CD4-positive, alpha-beta T cell treated with Interleukin-17A for 1 hour (primary cell): ENCODE results near the gene TAF10.

Experiments
- DNase-seq: peaks from one replicate; pipeline ENCODE4 v3.0.0-alpha.2; 2020

TAF10 gene

DNA sequence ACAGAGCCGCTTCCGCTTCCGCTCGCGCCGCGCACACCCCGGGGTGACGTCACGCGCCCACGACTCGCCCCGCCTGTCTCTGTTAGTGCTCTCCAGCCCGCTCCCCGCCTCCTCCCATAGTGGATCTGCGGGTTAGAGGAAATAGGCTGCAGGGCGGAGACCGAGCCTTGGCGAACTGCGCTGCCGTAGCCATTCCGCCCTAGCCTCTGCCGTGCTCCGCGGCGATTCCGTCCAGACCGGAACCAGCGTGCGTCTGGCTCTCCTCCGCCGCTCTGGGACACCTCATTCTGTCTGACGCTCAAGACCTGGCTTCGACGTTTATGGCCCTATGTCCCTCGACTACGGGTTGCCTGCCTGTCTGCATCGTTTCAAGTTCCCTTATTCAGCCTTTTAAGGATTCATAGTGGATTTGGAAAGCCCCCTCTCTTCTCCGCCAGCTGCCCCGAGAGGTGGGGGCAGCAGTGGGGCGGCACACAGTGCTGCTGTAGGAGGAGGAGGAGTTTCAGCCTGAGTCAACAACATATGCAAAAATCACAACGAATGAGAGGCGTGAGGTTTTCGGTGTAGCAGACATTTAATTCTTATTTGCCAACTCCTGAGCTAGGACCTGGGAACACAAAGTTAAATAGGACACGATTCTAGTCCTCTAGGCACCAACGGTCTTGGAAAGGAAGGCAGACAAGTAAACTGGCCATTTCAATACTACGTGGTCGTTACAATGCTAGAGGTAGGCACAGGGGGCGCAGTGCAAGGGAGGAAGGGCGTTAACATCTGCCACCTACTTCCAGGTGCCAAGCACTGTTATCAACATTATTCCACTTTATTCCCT lies at the start of gene TAF10:
TSS of gene TAF10 (minus strand) at position 4 of the 829 bp plus-strand sequence. CDS start 27 bp downstream, outside the sequence.
- DNase-seq: peak; percentile 96

DNA sequence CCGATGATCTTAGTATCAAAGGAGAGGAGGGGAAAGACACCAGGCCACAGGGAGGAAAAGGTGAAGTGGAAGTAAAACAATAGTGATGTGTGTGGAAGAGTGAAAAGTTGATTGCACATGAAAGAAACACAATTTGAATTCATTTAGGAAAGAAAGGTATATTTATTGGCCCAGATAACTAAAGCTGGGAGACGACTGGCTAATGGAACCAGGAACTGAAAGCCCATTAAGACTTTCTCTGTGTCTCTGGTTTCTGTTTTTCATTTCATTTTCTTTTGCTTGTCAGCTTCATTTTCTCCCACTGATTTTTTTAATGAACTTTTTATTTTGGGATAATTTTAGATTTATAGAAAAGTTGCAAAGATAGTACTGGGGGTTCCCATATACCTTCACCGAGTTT lies 48.7 kb upstream of the TAF10 start:
- DNase-seq: no peak

DNA sequence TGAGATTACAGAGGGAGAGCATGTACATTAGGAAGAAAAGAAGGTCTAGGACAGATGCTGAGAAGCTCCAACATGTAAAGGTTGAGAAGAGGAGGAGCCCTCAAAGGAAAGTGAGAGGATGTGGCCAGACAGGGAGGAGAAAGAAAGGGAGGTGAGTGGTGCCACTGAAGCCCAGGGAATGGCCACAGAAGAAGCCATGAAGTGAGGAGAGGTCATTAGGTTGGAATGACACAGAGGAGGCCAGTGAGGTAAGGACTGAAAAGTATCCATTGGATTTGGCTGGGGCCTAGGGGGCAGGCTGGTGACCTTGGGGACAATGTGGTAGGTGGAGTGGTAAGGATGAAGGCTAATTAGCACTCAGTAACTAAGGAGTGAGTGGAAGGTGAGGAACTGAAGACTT lies 46.6 kb upstream of the TAF10 start:
- no peak for DNase-seq

DNA sequence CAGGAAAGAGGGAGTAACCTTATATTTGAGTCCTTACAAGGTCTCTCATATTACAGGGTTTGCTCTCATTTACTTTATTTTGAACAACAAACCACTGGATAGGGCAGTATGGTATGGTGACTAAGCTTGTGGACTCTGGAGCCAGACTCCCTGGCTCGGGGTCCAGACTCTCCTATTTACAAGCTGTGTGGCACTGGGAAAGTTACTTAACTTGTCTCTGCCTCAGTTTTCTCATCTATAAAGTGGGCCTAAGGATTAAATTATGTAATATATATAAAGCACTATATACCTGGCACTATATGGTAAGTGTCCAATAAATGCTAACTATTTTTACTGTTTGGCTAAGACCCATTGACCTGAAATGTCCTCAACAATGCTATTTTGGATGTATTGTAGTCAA lies 45.3 kb upstream of the TAF10 start:
- DNase-seq: no peak

DNA sequence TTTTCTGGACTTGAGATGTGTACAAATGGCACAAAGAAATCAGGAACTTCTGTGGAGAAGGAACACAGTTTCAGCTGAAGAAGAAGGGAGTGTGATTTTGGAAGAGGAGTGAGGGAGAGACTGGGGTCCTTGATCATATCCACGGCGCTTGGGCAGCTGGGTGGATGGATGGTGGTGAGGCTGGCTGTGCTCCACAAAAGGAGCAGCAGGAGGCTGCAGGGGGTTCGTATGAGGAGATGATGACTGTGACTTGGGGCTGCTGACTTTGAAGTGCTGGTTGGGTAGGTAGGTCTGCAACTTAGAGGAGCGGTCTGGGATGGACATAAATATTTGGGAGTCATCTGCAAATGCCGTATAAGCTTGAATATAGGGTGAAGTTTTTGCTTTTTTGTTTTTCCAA lies 44.9 kb upstream of the TAF10 start:
- no peak for DNase-seq

DNA sequence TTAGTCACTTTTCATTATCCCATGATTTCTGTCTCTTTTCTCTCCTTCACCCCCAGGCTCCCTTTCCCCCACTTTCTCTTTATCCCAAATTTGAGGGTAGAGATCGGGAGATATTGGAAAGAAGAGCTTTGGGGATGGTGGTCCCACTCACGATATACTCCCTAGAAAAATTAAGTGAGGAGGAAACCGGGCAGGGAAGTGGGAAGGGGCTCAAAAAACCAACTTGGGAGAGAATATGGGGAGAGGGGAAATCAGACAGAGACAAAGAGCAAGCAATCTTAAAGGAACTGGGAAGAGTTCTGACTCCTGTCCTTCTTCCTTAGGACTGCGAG lies 44.5 kb upstream of the TAF10 start:
- no peak for DNase-seq

DNA sequence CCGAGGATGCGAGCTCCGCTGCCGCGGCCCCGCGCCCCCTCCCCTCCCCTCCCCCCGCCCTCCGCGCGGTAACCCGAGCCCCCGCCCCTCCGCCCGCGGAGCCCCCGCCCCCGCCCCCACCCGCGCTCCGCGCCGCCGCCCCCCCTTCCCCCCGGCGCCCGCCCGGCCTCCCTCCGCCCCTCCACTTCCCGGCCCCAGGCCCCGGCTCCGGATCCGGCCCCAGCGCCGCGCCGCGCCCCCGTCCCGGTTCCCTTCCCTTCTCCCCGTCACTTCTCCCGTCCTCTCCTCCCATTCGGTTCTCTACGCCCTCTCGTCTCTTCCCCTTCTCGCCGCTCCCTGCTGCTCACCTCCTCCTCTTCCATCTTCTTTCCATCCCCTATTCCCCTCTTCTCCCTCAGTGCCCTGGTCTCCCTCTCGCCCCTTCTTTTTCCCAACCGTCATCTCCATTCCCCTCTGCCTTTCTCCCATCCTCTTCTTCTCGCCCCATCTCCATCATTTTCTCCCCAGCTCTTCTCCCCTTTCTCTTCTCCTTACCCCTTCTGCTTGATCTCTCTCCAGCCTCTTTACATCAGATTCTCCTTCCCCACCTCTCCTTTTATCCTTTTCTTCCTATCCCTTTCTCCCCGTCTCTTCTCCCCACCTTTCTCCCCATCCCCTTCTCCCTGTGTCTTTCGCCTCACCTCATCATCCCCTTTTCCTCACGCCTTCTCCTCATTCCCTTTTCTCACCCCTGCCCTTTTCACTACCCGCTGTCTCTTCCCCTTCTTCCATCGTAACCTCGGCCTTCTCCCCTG lies 44.0 kb upstream of the TAF10 start, which contains the start of gene DCHS1:
TSS of gene DCHS1 (minus strand) at position 20 of the 794 bp plus-strand sequence. CDS start 14,196 bp downstream, outside the sequence.
- peak; percentile 23 for DNase-seq

DNA sequence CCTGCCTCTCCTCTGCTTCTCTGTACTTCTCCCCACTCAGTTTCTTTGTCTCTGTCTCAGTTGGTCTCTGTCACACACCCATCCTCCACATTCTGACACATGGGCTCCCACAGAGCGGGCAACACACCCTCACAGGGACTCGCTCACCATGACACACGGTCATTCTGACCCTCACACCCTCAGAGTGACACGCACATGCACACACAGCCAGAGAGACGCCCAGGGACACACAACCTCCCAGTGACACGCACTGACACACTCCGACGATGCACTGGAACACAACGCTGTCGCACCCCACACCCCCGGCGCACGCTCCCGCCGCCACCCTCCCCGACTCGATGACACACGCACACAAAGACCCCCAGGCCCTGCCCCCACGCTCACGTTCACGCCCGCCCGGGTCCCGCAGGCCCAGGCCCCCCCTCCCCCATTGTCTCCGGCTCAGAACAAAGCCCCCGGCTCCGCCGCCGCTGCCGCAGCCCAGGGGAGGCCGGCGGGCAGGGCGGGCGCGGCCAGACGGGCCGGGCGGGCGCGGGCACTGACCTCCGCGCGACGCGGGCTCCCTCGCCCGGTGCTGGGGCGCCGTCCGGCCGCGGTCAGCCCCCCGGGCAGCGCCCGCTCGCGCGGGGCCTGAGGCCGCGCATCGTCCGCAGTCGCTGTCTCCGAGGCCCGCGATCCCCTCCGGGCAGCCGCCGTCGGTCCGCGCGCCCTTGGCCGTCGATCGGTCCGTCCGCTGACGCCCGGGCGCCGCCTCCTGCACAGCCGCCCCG lies 43.2 kb upstream of the TAF10 start:
- DNase-seq: peak; percentile 35

DNA sequence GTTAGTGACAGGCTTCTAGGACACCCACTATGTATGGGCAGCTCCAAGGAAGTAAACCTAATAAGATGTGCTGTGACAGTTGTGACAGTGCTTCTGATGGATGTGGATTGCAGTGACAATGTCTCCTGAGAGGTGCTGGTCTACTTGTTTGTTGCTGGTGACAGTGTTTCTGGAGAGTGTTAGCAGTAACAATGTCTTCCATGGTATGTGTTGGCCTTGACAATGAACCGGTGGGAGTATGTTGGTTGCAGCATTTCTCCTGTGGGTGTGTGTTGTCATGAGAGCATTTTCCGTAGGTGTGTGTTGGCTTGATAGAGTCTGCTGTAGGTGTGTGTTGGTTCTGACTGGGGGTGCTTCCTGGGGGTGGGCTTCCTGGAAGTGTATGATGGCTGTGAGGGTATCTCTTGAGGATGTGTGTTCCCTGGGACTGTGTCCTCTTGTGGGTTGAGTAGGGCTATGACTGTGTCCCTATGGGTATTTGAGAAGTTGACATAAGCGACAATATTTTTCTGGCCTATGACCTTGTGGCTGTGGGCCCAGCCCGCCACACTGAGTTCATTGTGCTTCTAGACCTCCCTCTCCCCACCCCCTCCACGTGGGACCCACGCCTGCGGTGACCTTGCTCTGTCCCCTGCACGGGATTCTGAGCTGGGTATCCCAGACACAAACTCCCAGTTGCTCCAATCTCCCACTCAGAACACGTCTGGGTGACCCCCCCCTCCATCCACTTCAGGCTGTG lies 42.4 kb upstream of the TAF10 start:
- DNase-seq: no peak

DNA sequence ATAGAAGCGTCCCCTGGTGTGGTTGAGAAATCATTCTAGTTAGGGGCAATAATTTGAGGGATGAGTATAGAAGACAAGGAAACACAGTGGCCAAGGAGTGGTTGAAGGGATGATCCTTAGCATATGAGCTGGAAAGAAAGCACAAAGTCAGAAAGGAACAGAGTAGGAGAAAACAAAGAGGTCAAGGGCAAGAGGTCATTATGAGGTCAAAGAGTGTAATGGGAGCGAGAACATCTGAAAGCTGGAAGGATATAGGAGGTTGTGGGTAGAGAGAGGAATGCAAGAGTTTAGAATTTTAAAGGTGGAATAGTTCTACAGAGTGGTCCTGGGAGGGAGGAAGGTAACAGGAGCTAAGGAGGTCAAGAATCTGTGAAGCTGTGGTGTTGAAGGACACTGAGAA lies 41.6 kb upstream of the TAF10 start:
- DNase-seq: no peak

DNA sequence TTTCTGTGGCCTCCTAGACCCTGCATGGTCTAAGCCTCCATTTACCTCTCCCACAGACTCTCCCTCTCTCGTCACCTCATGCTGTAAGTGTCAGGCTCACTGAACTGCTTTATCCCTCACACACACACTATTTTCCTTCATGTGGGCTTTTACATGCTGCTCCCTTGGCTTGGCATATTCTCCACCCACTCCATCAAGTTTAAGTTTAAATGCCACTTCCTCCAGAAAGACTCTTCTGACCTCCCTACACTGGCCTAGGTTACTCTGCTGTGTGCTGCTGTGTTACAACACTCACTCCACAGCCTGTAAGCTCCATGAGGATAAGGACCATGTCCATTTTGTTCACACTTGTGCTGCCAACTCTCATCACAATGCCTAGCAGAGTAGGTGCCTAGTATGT lies 41.1 kb upstream of the TAF10 start:
- DNase-seq: no peak

DNA sequence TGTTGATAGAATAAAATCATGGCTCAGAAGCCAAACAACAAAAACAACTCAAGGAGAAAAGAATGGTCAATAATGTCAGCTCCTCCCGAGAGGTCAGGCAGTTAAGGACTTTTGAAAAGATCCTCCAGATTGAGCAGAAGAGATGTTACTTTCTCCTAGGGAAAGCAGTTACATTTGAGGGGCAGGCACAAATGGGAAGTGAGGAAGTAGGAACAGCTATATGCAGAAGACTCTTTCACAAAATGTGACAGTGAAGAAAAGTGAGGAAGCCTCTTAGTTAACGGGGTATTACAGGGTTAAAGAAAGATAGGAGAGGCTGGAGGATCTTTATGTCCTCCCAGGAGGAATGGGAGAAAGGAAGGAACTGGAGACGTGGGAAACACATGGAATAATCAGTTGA lies 40.2 kb upstream of the TAF10 start:
- no peak for DNase-seq

DNA sequence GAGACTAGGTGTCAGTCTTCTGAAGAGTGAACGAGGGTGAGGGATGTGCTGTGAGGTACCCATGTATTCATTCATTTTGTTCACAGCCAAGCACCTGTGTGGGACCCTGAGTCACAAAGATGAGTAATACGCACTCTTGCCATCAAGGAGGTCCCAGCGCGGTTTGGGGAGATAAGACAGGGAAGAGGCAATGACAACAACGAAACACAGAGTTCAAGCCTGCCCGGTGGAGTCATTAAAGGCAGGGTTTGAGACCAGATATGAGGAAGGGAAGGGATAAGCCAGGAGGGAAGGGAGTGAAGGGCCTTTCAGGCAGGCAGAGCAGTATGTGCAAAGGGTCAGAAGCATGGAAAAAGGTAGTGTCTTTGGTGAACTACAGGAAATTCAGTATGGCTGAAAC lies 39.0 kb upstream of the TAF10 start:
- DNase-seq: no peak

DNA sequence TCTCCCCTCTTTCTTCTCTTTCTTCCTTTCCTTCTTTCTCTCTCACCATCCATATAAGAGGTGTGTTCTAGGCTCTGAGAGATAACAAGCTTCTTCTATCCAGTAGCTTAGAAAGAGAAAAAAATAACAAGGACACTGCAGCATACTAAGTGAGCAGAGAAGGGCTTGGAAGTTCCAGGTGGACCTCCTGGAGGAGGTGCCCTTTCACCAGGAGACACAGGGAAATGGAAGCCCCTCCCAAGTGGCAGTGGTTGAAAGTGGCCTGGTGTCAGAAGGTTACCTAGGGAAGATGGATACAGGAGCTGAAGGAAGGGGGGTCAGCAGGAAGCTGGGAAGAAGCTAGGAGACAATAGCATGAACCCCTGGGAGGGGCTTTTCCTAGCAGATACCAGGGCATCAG lies 38.1 kb upstream of the TAF10 start:
- no peak for DNase-seq

DNA sequence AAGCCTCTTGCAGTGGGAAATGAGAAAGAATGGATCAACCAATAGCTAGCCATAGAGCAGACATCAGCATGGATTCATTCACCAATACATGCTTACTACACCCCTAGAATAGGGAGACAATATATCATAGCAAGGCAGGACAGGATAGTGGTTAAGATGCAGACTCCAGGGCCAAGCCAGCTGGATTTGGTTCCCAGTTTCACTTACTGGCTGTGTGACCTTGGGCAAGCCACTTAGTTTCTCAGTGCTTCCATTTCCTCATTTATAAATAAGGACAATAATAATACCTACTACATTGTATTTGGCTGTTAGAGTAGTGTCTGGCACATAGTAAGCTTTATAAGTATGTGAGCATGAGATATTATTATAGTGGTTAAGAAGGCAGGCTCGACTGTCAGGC lies 36.5 kb upstream of the TAF10 start:
- no peak for DNase-seq

DNA sequence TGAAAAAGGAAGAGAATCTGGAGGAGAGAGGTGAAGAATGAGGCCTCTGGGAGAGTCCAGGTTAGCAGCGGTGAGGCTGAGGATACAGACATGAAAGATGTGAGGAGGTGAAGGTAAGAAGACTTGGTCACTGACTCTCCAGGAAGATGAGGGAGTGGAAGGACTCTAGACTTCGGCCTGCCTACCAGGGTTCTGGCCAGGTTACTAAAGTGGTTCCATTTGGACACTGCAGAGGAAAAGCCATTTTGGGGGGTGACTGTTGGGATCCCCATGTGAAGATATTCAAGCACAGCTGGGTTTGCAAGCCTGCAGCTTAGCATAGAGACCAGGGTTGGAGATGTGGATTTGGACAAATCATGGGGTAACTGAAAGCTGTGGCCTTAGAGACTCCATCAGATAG lies 35.8 kb upstream of the TAF10 start:
- no peak for DNase-seq

DNA sequence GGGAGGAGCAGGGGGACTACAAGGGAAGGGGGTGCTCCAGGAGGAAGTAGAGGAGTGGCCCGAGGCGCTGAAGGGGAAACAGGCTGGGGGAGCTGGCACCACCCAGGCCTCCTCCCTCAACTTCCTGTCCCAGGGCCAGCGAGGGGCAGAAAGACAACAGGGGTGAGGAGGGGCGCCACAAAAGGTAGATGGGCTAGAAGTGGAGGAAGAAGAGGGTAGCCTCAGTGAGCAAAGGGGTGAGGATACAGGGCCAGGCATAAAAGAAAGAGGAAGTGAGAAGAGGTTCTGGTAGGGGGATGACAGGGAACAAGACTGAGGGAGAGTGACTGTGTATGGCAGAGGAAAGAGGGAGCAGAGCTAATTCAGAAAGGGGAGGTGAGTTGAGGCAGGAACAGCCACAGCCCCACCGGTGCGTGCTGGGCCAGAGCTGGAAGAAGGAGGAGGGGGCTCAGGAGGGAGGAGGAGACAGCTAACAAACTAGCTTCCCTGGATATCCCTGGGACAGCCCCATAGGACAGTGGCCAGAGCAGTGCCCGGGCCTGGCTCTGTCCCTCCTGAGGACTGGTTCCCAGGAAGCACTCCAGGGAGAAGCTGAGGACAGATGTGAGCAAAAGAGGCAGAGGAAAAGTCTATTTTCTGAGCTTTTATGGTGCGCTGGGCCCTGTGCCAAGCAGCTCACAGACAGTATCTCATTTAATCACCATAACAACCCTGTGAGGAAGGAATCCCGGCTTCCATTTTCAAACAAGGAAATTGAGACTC lies 35.1 kb upstream of the TAF10 start:
- DNase-seq: peak; percentile 38

DNA sequence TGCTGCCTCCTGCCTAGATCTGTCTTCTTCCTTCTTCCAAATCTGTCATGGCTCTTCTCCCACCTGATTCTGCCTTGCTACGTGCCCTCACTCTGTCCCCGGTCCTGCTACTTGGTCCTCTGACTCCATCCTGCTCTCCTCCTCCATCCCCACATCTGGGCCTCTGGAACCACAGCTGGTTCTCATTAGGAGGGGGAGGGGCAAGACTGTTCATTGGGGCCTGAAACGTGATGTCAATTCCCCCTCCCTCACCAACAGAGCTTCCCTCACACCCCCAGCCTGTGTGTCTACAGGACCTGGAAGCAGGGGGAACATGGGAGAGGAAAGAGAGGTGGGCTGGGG lies 34.5 kb upstream of the TAF10 start:
- DNase-seq: no peak

DNA sequence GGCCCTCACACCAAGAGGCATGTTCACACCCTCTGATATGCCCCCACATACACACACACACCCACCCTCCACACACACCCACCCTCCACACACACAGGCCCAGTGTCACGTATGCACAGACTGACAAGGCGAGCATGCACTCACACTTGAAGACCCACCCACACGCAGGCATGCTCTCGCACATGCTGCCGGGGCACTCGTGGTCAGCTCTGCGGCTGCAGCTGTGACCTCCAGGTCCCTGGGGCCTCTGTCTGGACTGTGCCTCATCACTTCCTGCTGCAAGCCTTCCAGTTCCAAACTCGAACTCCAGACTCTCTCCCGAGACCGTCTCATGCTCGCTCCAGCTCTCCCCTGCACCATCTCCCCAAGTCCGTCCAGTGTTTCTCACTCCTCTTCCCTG lies 34.1 kb upstream of the TAF10 start:
- no peak for DNase-seq

DNA sequence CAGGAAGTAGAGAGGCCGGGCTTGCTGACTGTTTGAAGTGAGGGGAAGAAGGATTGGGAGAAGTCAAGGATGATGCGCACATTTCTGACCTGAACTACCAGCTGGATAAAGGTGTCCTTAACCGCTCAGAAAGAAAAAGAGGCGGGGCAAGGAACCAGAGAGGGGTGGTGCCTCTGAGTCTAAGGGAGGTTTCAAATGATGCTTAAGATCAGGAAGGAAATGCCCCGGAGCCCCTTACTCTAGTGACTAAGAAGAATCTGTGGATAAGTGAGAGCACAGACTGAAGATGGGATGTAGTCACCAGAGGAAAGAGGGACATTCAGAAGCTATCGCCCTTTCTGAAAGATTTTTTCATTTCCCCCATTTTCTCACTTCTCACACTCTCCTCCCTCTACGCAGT lies 30.9 kb upstream of the TAF10 start:
- DNase-seq: no peak

DNA sequence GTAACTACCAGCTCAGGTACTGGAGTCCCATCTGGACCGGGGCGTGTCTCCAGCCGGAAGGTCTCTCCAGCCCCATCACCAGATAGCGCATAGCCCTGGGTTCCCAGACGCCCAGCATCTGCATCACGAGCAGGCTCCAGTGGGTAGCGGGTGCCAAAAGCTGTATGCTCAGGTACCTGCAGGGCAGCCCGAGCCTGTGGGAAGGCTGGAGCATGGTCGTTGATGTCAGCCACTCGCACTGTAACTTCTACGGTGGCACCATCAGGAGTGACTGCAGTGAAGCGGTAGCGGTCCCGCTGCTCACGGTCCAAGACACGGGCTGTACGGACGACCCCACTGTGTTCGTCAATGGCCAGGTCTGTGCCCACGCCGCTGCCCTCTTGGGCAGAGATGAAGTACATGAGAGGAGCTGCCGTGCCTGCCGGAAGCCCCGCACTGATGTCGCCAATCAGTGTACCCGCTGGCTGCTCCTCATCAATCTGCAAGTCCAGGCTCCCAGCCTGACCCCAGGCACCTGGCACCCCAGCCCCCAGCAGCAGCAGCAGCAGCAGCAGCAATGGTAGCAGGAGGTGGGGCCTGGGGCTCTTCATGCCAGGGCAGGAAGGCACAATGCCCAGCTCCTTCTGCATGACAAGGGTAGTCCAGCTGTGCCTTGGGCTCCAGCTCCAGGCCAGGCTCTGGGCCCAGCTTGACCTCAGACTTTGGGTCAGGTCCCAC lies 29.1 kb upstream of the TAF10 start:
- no peak for DNase-seq
